H1 (cell line): Measurements from ENCODE around the gene RERGL. TPM values are rescaled to one million over a fixed set of nuclear protein-coding genes. Genes with fewer than 3 reads are reported as not detected.

ENCODE experiments used
- GABPA ChIP-seq: IDR thresholded peaks from 2 replicates; pipeline ENCODE4 v1.6.1; 2011; ENCODE audit warnings: mild to moderate bottlenecking, low read length, moderate library complexity, borderline replicate concordance; ENCODE audit not compliant: insufficient read depth
- SP2 ChIP-seq: IDR thresholded peaks from 2 replicates; pipeline ENCODE4 v1.6.1; 2012; ENCODE audit warnings: mild to moderate bottlenecking, low read length, inconsistent platforms
- polyA plus RNA-seq, 7 experiments: library from polyadenylated mRNA; depleted of rRNA in 3 of 7; stranded (reverse) in 5 of 7; unstranded in 2 of 7; fragments of >200 nt in 5 of 7; fragments of 200-250 nt in 2 of 7; gene quantifications; 1 replicate in 5 of 7; 2 replicates in 1 of 7; 4 replicates in 1 of 7; pipeline versions ENCODE4 v1.2.1 to v1.2.3, GENCODE V29; 2011 to 2013; ENCODE audit warnings: missing spikeins in 2 of 7, mixed read lengths in 2 of 7
- total RNA-seq: library from RNA; stranded (reverse); fragmentation: NEBNext Ultra II Directional; extraction: Animal tissue kit (Norgen Biotek cat#: 25700); gene quantifications from 2 replicates; pipeline ENCODE4 v1.2.1, GENCODE V29; 2021

Gene RERGL
- total and polyA plus RNA-seq, 2 of the 8 experiments (the other 6 are each of a cell fraction or from before 2014, with no cell fraction given), result not detected

GRCh38 chr12:18135086-18135485 lies 45.1 kb upstream of the RERGL start (continued):
- TF ChIP-seq GABPA (no peak), SP2 (no peak)
